BE2C (cell line): Measurements from ENCODE around the gene CADM2.

Source experiments
- DNase-seq: peaks from one replicate; pipeline ENCODE4 v3.0.0-alpha.2; 2020
- H3K27me3 ChIP-seq: fragments of 250-450 bp; sonication (Bioruptor Pico); 2 replicates; pipeline ENCODE4 v1.5.1; 2020; ENCODE audit warnings: mild to moderate bottlenecking
- H3K36me3 ChIP-seq: fragments of 250-450 bp; sonication (Bioruptor Pico); 2 replicates; pipeline ENCODE4 v1.5.1; 2020; ENCODE audit warnings: mild to moderate bottlenecking
- H3K4me1 ChIP-seq: fragments of 250-450 bp; sonication (Bioruptor Pico); 2 replicates; pipeline ENCODE4 v1.5.1; 2020
- H3K4me3 ChIP-seq: 2 replicates; pipeline ENCODE4 v1.5.1; 2011; ENCODE audit warnings: low read depth, low read length
- H3K9me3 ChIP-seq: fragments of 250-450 bp; sonication (Bioruptor Pico); 2 replicates; pipeline ENCODE4 v1.5.1; 2020
- TF ChIP-seq, protein P1 (sequence below): IDR thresholded peaks from 2 replicates; pipeline ENCODE4 v1.5.1; 2012; ENCODE audit warnings: mild to moderate bottlenecking, low read depth, low read length

Gene CADM2

DNA sequence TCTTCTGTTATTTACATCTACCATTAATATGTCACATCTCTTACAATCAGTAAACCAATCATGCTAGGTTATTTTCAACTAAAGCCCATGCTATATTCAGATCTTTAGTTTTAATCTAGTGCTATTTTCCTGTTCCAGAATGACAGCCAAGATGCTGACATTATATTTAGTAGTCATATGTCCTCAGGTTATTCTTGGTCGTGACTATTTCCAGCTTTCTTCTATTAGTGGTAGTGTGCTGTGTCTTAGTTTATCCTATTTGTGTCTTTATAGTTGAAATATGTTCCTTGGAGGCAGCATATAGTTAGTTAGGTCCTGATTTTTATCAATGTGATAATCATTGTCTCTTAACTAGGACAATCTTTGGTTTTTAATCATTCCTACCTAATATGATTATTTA is 566.5 kb downstream of the CADM2 start:
- H3K36me3 ChIP-seq, result no peaks in the 10 kb centered on the region
- DNase-seq, result no peak
- H3K4me1 ChIP-seq, result peaks cover 4% of the 10 kb centered on the region
- H3K27me3 ChIP-seq, result no peaks in the 10 kb centered on the region
- no peaks in the 10 kb centered on the region for H3K9me3 ChIP-seq
- H3K4me3 ChIP-seq, result no peak overlapping the region
- TF ChIP-seq, protein P1, sequence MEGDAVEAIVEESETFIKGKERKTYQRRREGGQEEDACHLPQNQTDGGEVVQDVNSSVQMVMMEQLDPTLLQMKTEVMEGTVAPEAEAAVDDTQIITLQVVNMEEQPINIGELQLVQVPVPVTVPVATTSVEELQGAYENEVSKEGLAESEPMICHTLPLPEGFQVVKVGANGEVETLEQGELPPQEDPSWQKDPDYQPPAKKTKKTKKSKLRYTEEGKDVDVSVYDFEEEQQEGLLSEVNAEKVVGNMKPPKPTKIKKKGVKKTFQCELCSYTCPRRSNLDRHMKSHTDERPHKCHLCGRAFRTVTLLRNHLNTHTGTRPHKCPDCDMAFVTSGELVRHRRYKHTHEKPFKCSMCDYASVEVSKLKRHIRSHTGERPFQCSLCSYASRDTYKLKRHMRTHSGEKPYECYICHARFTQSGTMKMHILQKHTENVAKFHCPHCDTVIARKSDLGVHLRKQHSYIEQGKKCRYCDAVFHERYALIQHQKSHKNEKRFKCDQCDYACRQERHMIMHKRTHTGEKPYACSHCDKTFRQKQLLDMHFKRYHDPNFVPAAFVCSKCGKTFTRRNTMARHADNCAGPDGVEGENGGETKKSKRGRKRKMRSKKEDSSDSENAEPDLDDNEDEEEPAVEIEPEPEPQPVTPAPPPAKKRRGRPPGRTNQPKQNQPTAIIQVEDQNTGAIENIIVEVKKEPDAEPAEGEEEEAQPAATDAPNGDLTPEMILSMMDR, result no peak

DNA sequence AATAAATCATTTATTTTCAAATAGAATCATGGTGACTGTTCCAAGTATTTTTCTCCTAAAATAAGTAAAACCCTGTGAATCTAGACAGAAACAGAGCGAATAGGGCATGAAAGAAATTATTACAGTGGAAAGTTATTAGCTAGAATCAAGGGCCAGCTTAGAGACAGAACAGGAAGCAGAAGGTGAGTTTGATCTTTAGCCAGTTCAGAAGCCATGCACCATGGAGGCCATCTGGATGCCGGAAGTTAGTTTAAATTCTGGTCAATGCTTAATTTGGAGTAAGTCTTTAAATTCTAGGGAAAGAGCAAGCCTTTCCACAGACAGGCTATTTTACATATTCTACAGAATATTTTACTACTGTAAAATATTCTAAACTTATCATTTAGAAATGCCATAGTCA is 574.8 kb downstream of the CADM2 start:
- peaks cover 4% of the 10 kb centered on the region for H3K4me1 ChIP-seq
- TF ChIP-seq, protein P1, result no peak
- no peaks in the 10 kb centered on the region for H3K27me3 ChIP-seq
- no peak overlapping the region for H3K4me3 ChIP-seq
- no peaks in the 10 kb centered on the region for H3K36me3 ChIP-seq
- 0 out of 2 replicates have a peak, but pooled peaks cover 3% of the 10 kb centered on the region for H3K9me3 ChIP-seq
- no peak for DNase-seq

DNA sequence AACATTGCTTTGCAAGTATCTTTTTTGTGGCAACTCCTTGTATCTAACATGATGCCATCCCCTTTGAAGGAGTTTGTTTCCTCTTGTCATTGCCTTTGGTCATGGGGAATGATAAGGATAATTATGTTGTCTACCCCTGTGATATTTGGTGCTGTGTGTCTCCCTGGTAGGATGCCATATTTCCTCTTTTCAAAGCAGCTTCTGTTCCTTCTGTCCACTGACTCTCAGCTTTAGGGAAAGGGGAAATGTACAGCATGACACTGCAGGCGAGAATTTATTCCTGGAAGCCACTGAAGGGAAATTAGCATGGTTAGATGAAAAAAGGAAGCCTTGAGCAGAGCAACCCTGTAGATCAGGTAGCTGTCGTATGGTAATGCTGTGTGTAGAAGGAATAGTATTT is 576.7 kb downstream of the CADM2 start:
- DNase-seq, result no peak
- no peaks in the 10 kb centered on the region for H3K36me3 ChIP-seq
- H3K9me3 ChIP-seq, result 0 out of 2 replicates have a peak, but pooled peaks cover 3% of the 10 kb centered on the region
- H3K4me3 ChIP-seq, result no peak overlapping the region
- TF ChIP-seq, protein P1, result no peak
- no peaks in the 10 kb centered on the region for H3K4me1 ChIP-seq
- H3K27me3 ChIP-seq, result no peaks in the 10 kb centered on the region

DNA sequence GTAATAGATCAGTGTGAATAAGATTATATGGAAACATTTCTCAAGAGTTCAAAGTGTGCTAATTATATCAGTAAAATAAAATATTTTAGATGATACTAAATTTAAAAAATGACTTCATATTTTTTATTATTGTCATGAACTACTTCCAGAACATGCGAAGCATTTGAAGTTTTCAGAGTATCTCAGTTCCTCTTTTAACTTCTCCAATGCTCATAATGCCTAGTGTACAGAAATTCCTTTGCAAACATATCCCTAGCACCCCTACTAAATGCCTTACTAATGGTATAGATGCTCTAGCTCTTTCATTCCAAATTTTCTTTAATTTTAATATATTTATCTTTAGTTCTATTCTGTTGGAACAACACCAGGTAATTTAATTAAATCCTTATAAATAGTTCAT is 580.4 kb downstream of the CADM2 start:
- H3K4me1 ChIP-seq, result no peaks in the 10 kb centered on the region
- no peak for DNase-seq
- no peaks in the 10 kb centered on the region for H3K27me3 ChIP-seq
- H3K36me3 ChIP-seq, result no peaks in the 10 kb centered on the region
- H3K9me3 ChIP-seq, result no peaks in the 10 kb centered on the region
- TF ChIP-seq, protein P1, result no peak
- H3K4me3 ChIP-seq, result no peak overlapping the region

DNA sequence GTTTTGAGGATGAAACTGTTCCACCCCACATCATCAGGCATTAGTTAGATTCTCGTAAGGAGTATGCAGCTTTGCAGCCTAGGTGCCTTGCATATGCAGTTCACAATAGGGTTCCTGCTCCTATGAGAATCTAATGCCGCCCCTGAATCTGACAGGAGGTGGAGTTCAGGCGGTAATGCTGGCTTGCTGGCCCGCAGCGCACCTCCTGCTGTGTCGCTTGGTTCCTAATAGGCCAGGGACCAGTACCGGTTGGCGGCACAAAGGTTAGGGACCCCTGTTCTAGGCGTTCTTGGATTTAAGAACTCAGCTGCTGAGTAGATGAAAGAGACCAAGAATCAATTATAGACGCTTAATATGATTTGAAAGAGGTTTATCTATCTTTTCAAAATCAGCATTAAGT is 595.4 kb downstream of the CADM2 start:
- TF ChIP-seq, protein P1, result no peak
- Histone ChIP-seq H3K36me3 (no peaks in the 10 kb centered on the region), H3K4me3 (no peak overlapping the region), H3K9me3 (no peaks in the 10 kb centered on the region), H3K27me3 (no peaks in the 10 kb centered on the region), H3K4me1 (no peaks in the 10 kb centered on the region)
- no peak for DNase-seq

DNA sequence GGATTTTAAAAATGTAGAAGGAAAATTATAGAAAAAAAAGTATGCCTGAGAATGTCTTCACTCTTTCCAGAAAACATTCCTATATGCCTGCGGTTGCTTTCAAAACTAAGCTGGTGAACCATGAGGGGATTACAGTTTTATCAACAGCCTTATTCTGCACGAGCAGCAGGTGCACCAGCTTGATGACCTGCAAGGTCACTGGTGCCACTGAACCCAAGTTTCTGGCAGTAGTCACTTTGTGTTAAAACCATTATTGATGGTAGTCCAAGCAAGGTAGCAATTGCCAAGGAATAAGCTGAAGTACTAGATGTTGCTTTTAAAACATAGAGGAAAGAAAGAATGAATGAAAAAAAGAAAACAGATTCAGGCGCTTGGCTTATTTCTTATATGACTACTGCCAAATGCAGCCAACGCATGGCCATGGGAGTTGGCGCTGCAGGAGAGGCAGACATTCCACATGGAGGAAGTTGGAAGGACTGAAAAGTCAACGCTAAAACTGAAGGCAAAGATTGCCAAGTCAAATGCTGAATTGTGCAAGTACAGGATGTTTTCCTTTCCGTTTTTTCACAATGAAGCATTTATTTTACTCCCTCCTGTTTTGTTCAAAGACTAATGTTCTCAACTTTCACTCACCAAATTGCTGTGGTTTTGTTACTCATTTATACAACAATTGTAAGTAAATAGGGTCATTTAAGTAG is 601.4 kb downstream of the CADM2 start:
- TF ChIP-seq, protein P1, result no peak
- no peak for DNase-seq
- no peaks in the 10 kb centered on the region for H3K9me3 ChIP-seq
- no peaks in the 10 kb centered on the region; the same call in 1 of the 2 replicates for H3K4me1 ChIP-seq
- H3K4me3 ChIP-seq, result no peak overlapping the region
- H3K36me3 ChIP-seq, result no peaks in the 10 kb centered on the region
- H3K27me3 ChIP-seq, result no peaks in the 10 kb centered on the region
